Activated CD4-positive, alpha-beta T cell treated with anti-CD3 and anti-CD28 coated beads for 36 hours (primary cell): ENCODE results near the gene ERO1B. TPM values are rescaled to one million over a fixed set of nuclear protein-coding genes. Genes with fewer than 3 reads are reported as not detected.

Source experiments
- ATAC-seq: fragments of 200-7000 bp; cut with Tn5 transposase; one replicate; pipeline ENCODE4 v1.10.0; 2021; ENCODE audit warnings: mild to moderate bottlenecking, moderate library complexity
- CTCF ChIA-PET: fragments of 350-600 bp; sonication (Branson Sonifier 250); formaldehyde crosslinking; loops from one replicate; lab custom pipeline; 2021; ENCODE audit warnings: antibody characterized with exemption; lab: Charles Lee
- POLR2A ChIA-PET: fragments of 350-600 bp; sonication (Branson Sonifier 250); formaldehyde crosslinking; loops from one replicate; lab custom pipeline; 2021; ENCODE audit warnings: antibody characterized with exemption, inconsistent platforms; lab: Charles Lee
- DNase-seq: peaks from one replicate; pipeline ENCODE4 v3.0.0-alpha.2; 2020
- H3K27ac Mint-ChIP-seq: one replicate; pipeline ENCODE4 v1.8.0; 2021; ENCODE audit warnings: mixed read lengths
- H3K27me3 Mint-ChIP-seq: one replicate; pipeline ENCODE4 v1.8.0; 2021; ENCODE audit warnings: mixed read lengths
- H3K36me3 Mint-ChIP-seq: one replicate; pipeline ENCODE4 v1.8.0; 2021; ENCODE audit warnings: low read depth, mixed read lengths
- H3K4me1 Mint-ChIP-seq: one replicate; pipeline ENCODE4 v1.8.0; 2021; ENCODE audit warnings: mixed read lengths
- H3K4me3 Mint-ChIP-seq: one replicate; pipeline ENCODE4 v1.8.0; 2021; ENCODE audit warnings: mild to moderate bottlenecking, moderate library complexity, mixed read lengths
- H3K9me3 Mint-ChIP-seq: one replicate; pipeline ENCODE4 v1.8.0; 2021; ENCODE audit warnings: low read depth, mixed read lengths
- intact Hi-C, 2 experiments: fragments of 100-400 bp; cut with DNase I in 1 of 2; cut with micrococcal nuclease in 1 of 2; formaldehyde crosslinking; loops; one replicate each; pipeline versions ENCODE4 v1.14.2 to v1.15.1; 2022 to 2024; cut with DNase I, micrococcal nuclease
- total RNA-seq, 2 experiments: library from RNA; stranded (reverse); gene quantifications; one replicate each; pipeline ENCODE4 v1.2.3, GENCODE V29; 2021

Gene ERO1B
- total RNA-seq, 2 experiments from 2014 or later = 2.2 to 2.8 TPM

DNA sequence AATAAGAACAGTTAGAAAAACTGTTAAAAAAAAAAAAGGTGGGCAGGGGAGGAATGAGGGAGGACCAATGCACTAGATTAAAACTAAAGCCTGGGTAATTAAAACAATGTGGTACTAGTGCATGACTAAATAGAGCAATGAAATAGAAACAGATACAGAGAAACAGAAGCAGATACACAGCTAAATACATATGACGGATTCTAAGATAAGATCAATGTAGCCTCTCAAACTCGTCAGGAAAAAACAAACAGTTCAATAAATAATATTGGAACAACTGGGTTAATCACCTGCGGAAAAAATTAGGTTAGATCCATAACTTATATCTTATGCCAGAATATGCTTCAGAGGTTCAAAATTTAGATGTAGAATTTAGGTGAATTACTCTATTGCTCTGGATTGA, 68.2 kb downstream of the ERO1B start:
- CTCF ChIA-PET = no interaction called here
- Mint-ChIP-seq H3K9me3 (no peaks in the 10 kb centered on the region), H3K4me3 (no peak overlapping the region), H3K4me1 (peaks cover 3% of the 10 kb centered on the region), H3K36me3 (peaks cover 31% of the 10 kb centered on the region), H3K27ac (no peak overlapping the region), H3K27me3 (no peaks in the 10 kb centered on the region)
- POLR2A ChIA-PET = no interaction called here
- DNase-seq = no peak
- intact Hi-C loops = no loop called here
- ATAC-seq = no peak

DNA sequence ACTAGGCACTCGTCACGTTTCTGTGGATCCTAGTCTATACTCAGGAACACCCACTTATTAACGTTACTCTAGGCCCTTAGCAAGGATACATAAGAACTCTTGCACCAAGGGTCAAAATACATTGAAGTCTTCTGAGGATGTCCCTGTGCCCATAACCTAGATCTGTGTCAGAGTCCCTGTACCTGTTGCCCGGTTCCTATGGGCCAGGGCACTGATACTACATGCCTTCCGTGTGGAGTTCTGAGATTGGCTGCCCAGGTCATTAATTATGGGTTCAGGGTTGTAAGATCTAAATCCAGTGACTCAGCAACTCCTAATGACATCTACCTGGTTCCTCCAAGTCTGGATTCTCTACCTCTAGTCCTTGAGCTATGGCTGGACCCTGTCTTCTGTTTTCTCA, 69.9 kb downstream of the ERO1B start:
- ATAC-seq = no peak
- H3K36me3 Mint-ChIP-seq = peaks cover 35% of the 10 kb centered on the region
- no peaks in the 10 kb centered on the region for H3K9me3 Mint-ChIP-seq
- intact Hi-C loops = no loop called here
- H3K27ac Mint-ChIP-seq = no peak overlapping the region
- POLR2A ChIA-PET = no interaction called here
- no peak overlapping the region for H3K4me3 Mint-ChIP-seq
- CTCF ChIA-PET = interaction anchor here (0.6 kb wide), 1 partner anchor 618 kb away, joined by 3 read pairs; no protein-coding TSS in a partner anchor
- no peak for DNase-seq
- peaks cover 3% of the 10 kb centered on the region for H3K4me1 Mint-ChIP-seq
- H3K27me3 Mint-ChIP-seq = no peaks in the 10 kb centered on the region

DNA sequence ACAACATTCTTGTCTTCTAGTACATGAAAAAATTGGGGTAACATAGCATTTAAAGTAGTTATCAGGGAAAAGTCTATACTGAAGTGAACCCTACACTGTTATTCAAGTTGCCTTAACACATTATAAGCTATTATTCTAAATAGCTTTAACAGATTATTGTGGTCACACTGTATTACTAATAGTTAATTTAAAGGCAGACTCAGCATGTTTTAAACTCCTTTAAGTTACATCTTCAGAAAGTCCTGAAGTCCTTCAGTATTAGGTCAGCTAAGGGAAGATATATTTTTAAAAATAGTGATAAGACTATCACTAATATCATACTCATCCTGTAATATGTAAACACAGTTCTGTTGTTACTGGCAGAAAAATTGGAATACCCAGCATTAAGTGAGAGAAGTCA, 72.0 kb downstream of the ERO1B start:
- H3K27ac Mint-ChIP-seq = no peak overlapping the region

DNA sequence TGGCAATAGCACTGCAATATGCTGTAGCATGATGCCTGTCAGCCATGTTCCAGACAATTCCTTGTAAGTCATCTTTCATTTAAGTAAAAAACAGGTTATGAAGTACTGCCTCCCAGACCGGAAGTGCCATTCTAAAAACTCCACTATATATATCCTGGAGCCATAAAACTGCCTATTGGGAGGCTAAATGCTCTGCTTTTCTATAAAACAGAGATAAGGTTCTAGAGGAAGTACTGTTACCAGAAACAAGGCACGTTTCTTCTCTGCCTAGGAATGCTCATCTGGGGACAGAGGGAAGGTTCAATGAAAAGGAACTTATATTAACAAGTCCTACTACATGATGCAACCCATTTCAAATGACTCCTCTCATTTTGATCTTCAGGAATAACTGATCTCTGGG, 72.6 kb downstream of the ERO1B start:
- intact Hi-C loops = no loop called here
- CTCF ChIA-PET = no interaction called here
- no peak for DNase-seq
- Mint-ChIP-seq H3K27ac (no peak overlapping the region), H3K4me3 (no peak overlapping the region), H3K36me3 (peaks cover 43% of the 10 kb centered on the region), H3K9me3 (peaks cover 9% of the 10 kb centered on the region), H3K27me3 (no peaks in the 10 kb centered on the region), H3K4me1 (peaks cover 3% of the 10 kb centered on the region)
- no peak for ATAC-seq
- POLR2A ChIA-PET = no interaction called here

More for the DNA sequence above, 72.0 kb downstream of the ERO1B start:
- Mint-ChIP-seq H3K4me3 (no peak overlapping the region), H3K9me3 (peaks cover 4% of the 10 kb centered on the region), H3K36me3 (peaks cover 40% of the 10 kb centered on the region), H3K4me1 (peaks cover 3% of the 10 kb centered on the region), H3K27me3 (no peaks in the 10 kb centered on the region)
- ATAC-seq (no peak), DNase-seq (no peak)
- ChIA-PET CTCF (interaction anchor here (0.9 kb wide), 1 partner anchor 54 kb away, joined by 3 read pairs; no protein-coding TSS in a partner anchor), POLR2A (no interaction called here)
- intact Hi-C loops = no loop called here

DNA sequence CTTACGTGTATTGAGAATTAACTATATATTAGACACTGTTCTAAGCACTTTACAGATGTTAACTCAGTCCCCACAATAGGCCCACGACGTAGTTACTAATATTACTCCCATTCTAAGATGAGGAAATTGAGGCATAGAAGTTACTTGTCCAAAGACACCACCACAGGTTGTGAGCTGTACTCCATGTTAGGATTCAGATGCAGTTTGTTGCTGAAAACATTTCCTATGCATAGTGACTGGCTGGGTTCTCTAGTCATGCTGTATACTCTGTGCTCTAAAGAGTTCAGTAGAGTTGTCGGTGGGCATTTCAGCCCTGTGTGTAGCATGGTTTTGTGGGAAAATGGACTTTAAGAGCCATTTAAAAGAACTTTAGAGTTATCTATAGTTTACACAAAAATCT, 74.2 kb downstream of the ERO1B start:
- H3K4me1 Mint-ChIP-seq = no peaks in the 10 kb centered on the region
- no peak overlapping the region for H3K4me3 Mint-ChIP-seq
- ChIA-PET CTCF (interaction anchor here (0.6 to 1.0 kb wide), 2 partner anchors 12 to 106 kb away, joined by 3 to 4 read pairs; no protein-coding TSS in a partner anchor), POLR2A (interaction anchor here (0.5 kb wide), 1 partner anchor 77 kb away, joined by 4 read pairs; no protein-coding TSS in a partner anchor)
- intact Hi-C loops = no loop called here
- peaks cover 49% of the 10 kb centered on the region for H3K36me3 Mint-ChIP-seq
- DNase-seq (no peak), ATAC-seq (no peak)
- H3K27me3 Mint-ChIP-seq = no peaks in the 10 kb centered on the region
- peaks cover 20% of the 10 kb centered on the region for H3K9me3 Mint-ChIP-seq
- no peak overlapping the region for H3K27ac Mint-ChIP-seq

DNA sequence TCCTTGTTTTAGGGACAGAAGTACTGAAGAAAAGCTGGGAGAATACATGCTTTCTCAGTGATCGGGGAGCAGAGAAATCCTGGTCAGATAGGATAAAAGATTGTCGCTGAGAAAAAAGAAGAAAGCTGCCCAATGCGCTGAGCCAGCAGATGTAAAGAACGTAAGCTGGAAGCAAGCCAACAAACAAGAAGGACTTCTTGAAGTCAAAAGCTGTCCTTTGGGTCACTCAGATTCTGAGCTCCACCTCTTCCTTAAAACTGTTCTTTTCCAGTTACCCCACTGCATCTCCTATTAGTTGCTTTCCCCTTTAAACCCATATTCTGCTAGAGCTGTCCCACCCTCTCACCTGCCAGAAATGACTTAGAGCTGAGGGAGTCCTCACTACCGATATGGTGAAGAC, 74.6 kb downstream of the ERO1B start:
- POLR2A ChIA-PET = no interaction called here
- H3K9me3 Mint-ChIP-seq = peaks cover 21% of the 10 kb centered on the region
- no peaks in the 10 kb centered on the region for H3K27me3 Mint-ChIP-seq
- H3K36me3 Mint-ChIP-seq = peaks cover 49% of the 10 kb centered on the region
- no peak for DNase-seq
- intact Hi-C loops = no loop called here
- H3K27ac Mint-ChIP-seq = no peak overlapping the region
- no peak for ATAC-seq
- no peaks in the 10 kb centered on the region for H3K4me1 Mint-ChIP-seq
- CTCF ChIA-PET = interaction anchor here (0.7 to 1.0 kb wide), 2 partner anchors 12 to 285 kb away, joined by 4 to 5 read pairs; no protein-coding TSS in a partner anchor
- no peak overlapping the region for H3K4me3 Mint-ChIP-seq

DNA sequence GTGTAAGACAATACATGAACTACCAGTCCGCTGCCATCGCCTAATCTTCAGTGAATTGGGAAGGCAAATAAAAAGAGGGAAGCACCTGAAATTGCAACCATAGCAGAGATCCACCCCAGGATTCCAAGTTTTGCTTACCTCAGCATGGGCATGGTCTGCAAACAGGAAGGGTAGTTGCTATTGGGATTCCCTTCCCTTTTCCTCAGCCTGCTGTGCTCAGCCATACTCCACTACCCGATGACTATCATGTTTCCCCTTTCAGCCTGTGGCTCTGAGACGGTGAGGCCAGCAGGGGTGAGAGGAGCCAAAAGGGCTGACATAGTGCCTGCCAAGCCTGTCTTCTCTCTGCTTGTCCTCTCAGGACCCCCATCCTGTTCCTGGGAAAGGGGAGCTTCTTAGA, 75.2 kb downstream of the ERO1B start:
- ChIA-PET POLR2A (no interaction called here), CTCF (interaction anchor here (0.7 to 1.0 kb wide), 2 partner anchors 13 to 286 kb away, joined by 4 to 5 read pairs; no protein-coding TSS in a partner anchor)
- DNase-seq (no peak), ATAC-seq (no peak)
- peaks cover 54% of the 10 kb centered on the region for H3K36me3 Mint-ChIP-seq
- H3K4me1 Mint-ChIP-seq = no peaks in the 10 kb centered on the region
- H3K27ac Mint-ChIP-seq = no peak overlapping the region
- no peak overlapping the region for H3K4me3 Mint-ChIP-seq
- peaks cover 26% of the 10 kb centered on the region for H3K9me3 Mint-ChIP-seq
- intact Hi-C loops = no loop called here
- no peaks in the 10 kb centered on the region for H3K27me3 Mint-ChIP-seq

DNA sequence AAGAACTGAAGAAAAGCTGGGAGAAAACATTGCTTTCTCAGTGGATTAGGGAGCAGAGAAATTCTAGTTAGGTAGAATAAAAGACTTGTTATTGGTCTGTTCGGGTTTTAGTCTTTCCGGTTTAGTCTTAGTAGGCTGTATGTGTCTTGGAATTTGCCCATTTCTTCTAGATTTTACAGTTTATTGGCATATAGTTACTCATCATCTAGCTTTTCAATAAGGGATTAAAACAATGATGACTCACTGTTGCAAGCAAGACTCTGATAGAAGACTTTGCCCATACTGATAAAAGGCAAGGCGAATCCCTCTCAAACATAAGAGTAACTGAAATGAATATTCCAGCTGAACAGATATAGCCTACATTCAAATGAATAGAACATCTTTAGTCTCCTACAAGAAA, 77.1 kb downstream of the ERO1B start:
- Mint-ChIP-seq H3K27me3 (no peaks in the 10 kb centered on the region), H3K36me3 (peaks cover 63% of the 10 kb centered on the region), H3K4me1 (no peaks in the 10 kb centered on the region), H3K4me3 (no peak overlapping the region), H3K9me3 (peaks cover 41% of the 10 kb centered on the region), H3K27ac (no peak overlapping the region)
- POLR2A ChIA-PET = no interaction called here
- CTCF ChIA-PET = no interaction called here
- intact Hi-C loops = no loop called here
- no peak for ATAC-seq
- DNase-seq = no peak

DNA sequence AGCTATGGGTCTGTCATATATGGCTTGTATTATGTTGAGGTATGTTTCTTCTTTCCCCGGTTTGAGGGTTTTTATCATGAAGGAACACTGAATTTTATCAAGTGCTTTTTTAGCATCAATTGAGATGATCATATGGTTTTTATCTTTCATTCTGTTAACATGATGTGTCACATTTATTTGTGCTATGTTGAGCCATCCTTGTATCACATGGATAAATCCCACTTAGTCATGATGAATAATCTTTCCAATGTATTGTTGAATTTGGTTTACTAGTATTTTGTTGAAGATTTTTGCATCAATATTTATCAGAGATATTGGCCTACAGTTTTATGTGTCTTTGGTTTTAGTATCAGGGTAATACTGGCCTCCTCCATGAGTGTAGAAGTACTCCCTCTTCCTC, 77.7 kb downstream of the ERO1B start:
- Mint-ChIP-seq H3K27me3 (no peaks in the 10 kb centered on the region), H3K4me3 (no peak overlapping the region), H3K27ac (no peak overlapping the region), H3K9me3 (peaks cover 47% of the 10 kb centered on the region), H3K36me3 (peaks cover 65% of the 10 kb centered on the region), H3K4me1 (no peaks in the 10 kb centered on the region)
- intact Hi-C loops = no loop called here
- DNase-seq = no peak
- CTCF ChIA-PET = no interaction called here
- POLR2A ChIA-PET = no interaction called here
- no peak for ATAC-seq

DNA sequence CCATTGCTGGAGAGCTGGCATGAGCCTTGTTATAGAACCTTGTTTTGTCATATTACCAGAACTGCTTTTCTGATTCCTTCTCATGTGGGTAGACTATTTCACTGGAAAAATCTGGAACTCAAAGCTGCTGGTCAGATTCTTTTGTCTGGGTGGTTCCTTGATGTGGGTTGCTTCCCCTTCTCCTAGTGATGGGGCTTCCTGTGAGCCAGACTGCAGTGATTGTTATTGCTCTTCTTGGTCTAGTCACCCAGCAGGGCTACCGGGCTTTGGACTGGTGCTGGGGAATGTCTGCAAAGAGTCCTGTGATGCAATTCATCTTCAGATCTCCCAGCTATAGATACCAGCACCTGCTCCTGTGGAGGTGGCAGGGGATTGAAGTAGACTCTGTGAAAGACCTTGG, 80.0 kb downstream of the ERO1B start:
- CTCF ChIA-PET = interaction anchor here (0.6 kb wide), 1 partner anchor 23 kb away, joined by 3 read pairs; no protein-coding TSS in a partner anchor
- peaks cover 62% of the 10 kb centered on the region for H3K9me3 Mint-ChIP-seq

DNA sequence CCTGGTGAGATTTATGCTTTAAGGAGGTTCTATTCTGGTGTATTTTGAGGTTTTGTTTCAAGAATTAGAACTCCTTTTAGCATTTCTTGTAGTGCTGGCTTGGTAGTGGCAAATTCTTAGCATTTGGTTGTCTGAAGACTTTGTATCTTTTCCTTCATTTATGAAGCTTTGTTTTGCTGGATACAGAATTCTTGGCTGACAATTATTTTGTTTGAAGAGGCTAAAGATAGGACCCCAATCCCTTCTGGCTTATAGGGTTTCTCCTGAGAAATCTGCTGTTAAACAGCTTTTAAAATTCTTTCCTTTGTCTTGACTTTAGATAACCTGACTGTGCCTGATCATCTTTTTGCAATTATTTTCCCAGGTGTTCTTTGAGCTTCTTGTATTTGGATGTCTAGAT, 80.8 kb downstream of the ERO1B start:
- ChIA-PET CTCF (interaction anchor here (1.0 kb wide), 1 partner anchor 251 kb away, joined by 3 read pairs; no protein-coding TSS in a partner anchor), POLR2A (interaction anchor here (0.6 kb wide), 1 partner anchor 84 kb away, joined by 4 read pairs; no protein-coding TSS in a partner anchor)
- Mint-ChIP-seq H3K4me3 (no peak overlapping the region), H3K36me3 (peaks cover 75% of the 10 kb centered on the region), H3K4me1 (no peaks in the 10 kb centered on the region), H3K9me3 (peaks cover 65% of the 10 kb centered on the region), H3K27ac (no peak overlapping the region), H3K27me3 (no peaks in the 10 kb centered on the region)
- no peak for DNase-seq
- ATAC-seq = no peak
- intact Hi-C loops = no loop called here

More for the DNA sequence above, 80.0 kb downstream of the ERO1B start:
- no peak overlapping the region for H3K4me3 Mint-ChIP-seq
- POLR2A ChIA-PET = interaction anchor here (0.6 kb wide), 1 partner anchor 83 kb away, joined by 4 read pairs; no protein-coding TSS in a partner anchor
- H3K27ac Mint-ChIP-seq = no peak overlapping the region
- H3K36me3 Mint-ChIP-seq = peaks cover 77% of the 10 kb centered on the region
- ATAC-seq (no peak), DNase-seq (no peak)
- H3K27me3 Mint-ChIP-seq = no peaks in the 10 kb centered on the region
- intact Hi-C loops = no loop called here
- no peaks in the 10 kb centered on the region for H3K4me1 Mint-ChIP-seq

DNA sequence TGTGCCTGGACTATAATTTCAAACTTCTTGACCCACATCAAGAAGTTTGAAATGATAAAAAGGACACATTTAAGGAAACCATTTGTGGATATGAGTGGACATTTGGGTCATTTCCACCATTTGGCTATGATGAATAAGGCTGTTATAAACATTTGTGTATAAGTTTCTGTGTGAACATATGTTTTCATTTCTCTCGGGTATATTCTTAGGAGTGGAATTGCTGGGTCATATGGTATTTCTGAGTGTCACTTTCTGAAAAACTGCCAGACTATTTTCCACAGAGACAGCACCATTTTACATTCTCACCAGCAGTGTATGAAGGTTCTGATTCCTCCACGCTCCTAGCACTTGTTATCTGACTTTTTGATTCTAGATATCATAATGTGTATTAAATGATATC, 88.6 kb downstream of the ERO1B start:
- H3K4me1 Mint-ChIP-seq = no peaks in the 10 kb centered on the region
- H3K27me3 Mint-ChIP-seq = no peaks in the 10 kb centered on the region
- DNase-seq = no peak
- no peak overlapping the region for H3K4me3 Mint-ChIP-seq
- H3K27ac Mint-ChIP-seq = no peak overlapping the region
- peaks cover 69% of the 10 kb centered on the region for H3K36me3 Mint-ChIP-seq
- peaks cover 49% of the 10 kb centered on the region for H3K9me3 Mint-ChIP-seq
- CTCF ChIA-PET = no interaction called here
- POLR2A ChIA-PET = no interaction called here
- ATAC-seq = no peak
- intact Hi-C loops = no loop called here
